BE2C (cell line): ENCODE measurements around the gene CTSZ.

ENCODE experiments used
- DNase-seq: peaks from one replicate; pipeline ENCODE4 v3.0.0-alpha.2; 2020
- H3K27me3 ChIP-seq: fragments of 250-450 bp; sonication (Bioruptor Pico); 2 replicates; pipeline ENCODE4 v1.5.1; 2020; ENCODE audit warnings: mild to moderate bottlenecking
- H3K36me3 ChIP-seq: fragments of 250-450 bp; sonication (Bioruptor Pico); 2 replicates; pipeline ENCODE4 v1.5.1; 2020; ENCODE audit warnings: mild to moderate bottlenecking
- H3K4me1 ChIP-seq: fragments of 250-450 bp; sonication (Bioruptor Pico); 2 replicates; pipeline ENCODE4 v1.5.1; 2020
- H3K4me3 ChIP-seq: 2 replicates; pipeline ENCODE4 v1.5.1; 2011; ENCODE audit warnings: low read depth, low read length
- H3K9me3 ChIP-seq: fragments of 250-450 bp; sonication (Bioruptor Pico); 2 replicates; pipeline ENCODE4 v1.5.1; 2020
- TF ChIP-seq, protein P1 (sequence below): IDR thresholded peaks from 2 replicates; pipeline ENCODE4 v1.5.1; 2012; ENCODE audit warnings: mild to moderate bottlenecking, low read depth, low read length

Gene CTSZ

DNA sequence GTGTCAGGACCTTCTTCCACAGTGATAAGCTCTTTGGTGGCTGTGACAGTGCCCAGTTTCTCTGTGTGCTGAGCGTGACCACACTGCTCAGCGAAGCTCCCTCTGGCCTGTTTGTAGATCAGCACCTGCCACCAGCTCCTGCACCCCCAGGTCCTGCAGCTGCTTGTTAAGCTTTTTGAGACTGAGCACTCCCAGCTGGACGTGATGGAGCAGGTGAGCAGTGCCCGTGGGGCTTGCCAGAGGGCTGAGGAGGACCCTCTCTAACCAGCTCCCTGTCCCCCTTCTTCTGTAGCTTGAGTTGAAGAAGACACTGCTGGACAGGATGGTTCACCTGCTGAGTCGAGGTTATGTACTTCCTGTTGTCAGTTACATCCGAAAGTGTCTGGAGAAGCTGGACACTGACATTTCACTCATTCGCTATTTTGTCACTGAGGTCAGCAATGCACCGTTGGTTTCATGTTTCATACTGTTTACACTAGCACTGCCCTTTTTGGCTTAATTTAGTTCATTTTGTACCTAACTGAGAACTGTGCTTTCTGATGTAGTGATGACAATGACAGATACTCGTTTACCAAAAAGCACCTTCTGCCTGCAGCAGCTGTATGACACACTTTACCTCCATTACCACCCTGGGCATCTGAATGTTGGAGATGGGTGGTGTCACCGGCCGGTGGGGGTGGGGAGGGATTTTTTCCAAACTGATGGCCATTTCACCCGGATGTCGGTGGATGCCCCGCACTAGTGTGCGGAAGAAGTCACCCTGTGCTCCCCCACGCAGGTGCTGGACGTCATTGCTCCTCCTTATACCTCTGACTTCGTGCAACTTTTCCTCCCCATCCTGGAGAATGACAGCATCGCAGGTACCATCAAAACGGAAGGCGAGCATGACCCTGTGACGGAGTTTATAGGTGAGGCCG, 13.5 kb downstream of the CTSZ start:
- Histone ChIP-seq H3K27me3 (no peaks in the 10 kb centered on the region), H3K9me3 (no peaks in the 10 kb centered on the region), H3K4me3 (no peak overlapping the region), H3K36me3 (peaks cover 74% of the 10 kb centered on the region), H3K4me1 (no peaks in the 10 kb centered on the region)
- TF ChIP-seq, protein P1, sequence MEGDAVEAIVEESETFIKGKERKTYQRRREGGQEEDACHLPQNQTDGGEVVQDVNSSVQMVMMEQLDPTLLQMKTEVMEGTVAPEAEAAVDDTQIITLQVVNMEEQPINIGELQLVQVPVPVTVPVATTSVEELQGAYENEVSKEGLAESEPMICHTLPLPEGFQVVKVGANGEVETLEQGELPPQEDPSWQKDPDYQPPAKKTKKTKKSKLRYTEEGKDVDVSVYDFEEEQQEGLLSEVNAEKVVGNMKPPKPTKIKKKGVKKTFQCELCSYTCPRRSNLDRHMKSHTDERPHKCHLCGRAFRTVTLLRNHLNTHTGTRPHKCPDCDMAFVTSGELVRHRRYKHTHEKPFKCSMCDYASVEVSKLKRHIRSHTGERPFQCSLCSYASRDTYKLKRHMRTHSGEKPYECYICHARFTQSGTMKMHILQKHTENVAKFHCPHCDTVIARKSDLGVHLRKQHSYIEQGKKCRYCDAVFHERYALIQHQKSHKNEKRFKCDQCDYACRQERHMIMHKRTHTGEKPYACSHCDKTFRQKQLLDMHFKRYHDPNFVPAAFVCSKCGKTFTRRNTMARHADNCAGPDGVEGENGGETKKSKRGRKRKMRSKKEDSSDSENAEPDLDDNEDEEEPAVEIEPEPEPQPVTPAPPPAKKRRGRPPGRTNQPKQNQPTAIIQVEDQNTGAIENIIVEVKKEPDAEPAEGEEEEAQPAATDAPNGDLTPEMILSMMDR: no peak
- DNase-seq: no peak

DNA sequence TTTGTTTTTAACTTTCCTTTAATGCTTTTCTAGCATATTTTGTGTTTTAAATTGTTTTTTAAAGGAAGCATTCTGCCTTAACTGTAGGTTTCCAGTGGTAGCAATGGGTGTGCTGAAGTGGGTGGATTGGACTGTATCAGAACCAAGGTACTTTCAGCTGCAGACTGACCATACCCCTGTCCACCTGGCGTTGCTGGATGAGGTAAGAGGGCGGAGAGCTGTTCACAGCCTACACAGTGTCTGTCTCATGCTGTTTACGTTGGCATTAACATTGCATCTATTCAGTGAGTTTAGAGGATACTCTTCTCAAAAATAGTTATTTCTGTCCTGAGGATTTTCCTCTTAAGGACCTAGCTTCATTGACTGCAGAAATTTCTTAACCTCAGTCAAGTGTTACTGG, 14.1 kb downstream of the CTSZ start:
- no peak for DNase-seq
- TF ChIP-seq, protein P1: no peak
- Histone ChIP-seq H3K4me3 (no peak overlapping the region), H3K27me3 (no peaks in the 10 kb centered on the region), H3K36me3 (peaks cover 81% of the 10 kb centered on the region), H3K4me1 (no peaks in the 10 kb centered on the region; the same call in 1 of the 2 replicates), H3K9me3 (no peaks in the 10 kb centered on the region)

DNA sequence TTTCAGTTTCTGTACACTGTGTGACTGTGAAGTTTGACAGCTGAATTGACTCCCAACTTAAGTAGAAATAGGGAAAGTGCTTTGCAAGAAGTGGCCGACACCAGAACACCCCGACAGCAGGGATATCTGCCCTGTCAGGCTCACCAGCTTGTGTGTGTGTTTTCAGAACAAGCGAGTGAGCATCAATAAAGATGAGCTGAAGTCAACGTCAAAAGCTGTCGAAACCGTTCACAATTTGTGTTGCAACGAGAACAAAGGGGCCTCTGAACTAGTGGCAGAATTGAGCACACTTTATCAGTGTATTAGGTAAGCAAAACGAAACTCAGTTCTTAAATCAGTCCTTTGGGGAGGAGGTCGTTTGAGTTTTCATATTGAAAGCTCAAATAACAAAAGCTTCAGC, 15.3 kb downstream of the CTSZ start:
- Histone ChIP-seq H3K9me3 (no peaks in the 10 kb centered on the region), H3K4me3 (no peak overlapping the region), H3K27me3 (no peaks in the 10 kb centered on the region), H3K36me3 (peaks cover 90% of the 10 kb centered on the region), H3K4me1 (peaks cover 9% of the 10 kb centered on the region)
- TF ChIP-seq, protein P1: no peak
- DNase-seq: no peak

DNA sequence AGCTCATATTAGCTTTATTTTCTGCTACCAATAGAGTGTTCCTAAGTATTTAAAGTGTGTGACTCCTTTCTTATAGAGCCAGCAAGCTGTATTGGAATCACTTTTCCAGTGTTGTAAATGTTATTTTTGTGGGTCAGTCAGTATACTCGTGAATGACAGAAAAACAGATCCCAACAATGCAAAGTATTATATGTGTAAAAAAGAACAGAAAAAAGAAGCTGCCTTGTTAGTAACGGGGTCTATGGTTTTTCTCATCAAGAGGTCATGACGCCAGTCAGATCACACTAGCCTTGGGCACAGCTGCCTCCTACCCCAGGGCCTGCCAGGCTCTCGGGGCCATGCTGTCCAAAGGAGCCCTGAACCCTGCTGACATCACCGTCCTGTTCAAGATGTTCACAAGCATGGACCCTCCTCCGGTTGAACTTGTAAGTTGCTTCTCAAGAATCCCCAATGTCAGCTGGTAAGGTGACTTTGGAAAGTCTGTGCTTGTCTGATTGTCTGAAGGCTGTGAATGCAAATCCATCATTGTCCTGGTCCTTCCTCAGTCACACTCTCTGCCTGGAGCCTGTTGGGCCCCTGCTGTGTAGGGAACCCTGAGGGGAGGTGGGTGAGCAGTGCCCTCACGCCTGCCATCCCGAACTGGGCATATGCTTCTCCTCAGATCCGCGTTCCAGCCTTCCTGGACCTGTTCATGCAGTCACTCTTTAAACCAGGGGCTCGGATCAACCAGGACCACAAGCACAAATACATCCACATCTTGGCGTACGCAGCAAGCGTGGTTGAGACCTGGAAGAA, 16.2 kb downstream of the CTSZ start:
- TF ChIP-seq, protein P1: no peak
- peaks cover 90% of the 10 kb centered on the region for H3K36me3 ChIP-seq
- no peak overlapping the region for H3K4me3 ChIP-seq
- no peak for DNase-seq
- no peaks in the 10 kb centered on the region for H3K27me3 ChIP-seq
- peaks cover 13% of the 10 kb centered on the region for H3K4me1 ChIP-seq
- H3K9me3 ChIP-seq: no peaks in the 10 kb centered on the region

DNA sequence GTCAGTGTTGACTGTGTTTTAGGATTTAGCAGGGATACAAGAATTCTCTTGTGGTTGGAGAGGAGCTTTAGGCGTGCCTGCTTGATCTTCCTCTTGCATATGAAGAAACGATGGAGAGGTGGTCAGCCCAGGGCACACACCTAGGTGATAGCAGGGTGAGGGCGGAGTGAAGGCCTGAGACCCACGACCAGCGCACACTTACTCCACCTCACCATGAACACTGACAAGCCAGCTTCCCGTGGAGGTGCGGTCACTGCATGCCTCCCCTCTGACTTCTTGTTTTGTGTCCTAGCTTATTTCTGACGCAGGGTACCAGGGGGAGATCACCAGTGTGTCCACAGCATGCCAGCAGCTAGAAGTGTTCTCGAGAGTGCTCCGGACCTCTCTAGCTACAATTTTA, 17.9 kb downstream of the CTSZ start:
- TF ChIP-seq, protein P1: no peak
- H3K9me3 ChIP-seq: no peaks in the 10 kb centered on the region
- no peaks in the 10 kb centered on the region for H3K27me3 ChIP-seq
- no peak overlapping the region for H3K4me3 ChIP-seq
- H3K36me3 ChIP-seq: peaks cover 85% of the 10 kb centered on the region
- DNase-seq: no peak
- peaks cover 17% of the 10 kb centered on the region for H3K4me1 ChIP-seq

DNA sequence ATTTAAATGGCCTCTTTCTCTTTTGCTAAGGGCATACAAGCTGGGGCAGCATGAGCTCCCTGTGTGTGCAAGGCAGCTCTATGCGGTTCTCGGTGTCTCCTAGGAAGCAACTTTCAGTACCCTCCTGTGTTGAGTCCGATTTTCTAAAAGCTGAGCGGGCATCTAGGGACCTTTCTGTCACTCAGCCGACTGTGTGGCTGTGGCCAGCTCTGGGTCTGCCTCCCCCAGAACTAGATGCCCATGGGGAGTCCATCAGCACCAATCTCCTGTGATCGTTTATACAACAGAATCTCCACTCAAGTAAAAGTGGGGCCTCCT, 18.5 kb downstream of the CTSZ start:
- H3K9me3 ChIP-seq: no peaks in the 10 kb centered on the region
- no peak for DNase-seq
- H3K36me3 ChIP-seq: peaks cover 78% of the 10 kb centered on the region
- TF ChIP-seq, protein P1: no peak
- H3K4me3 ChIP-seq: no peak overlapping the region
- no peaks in the 10 kb centered on the region for H3K27me3 ChIP-seq
- peaks cover 22% of the 10 kb centered on the region for H3K4me1 ChIP-seq
